ENCODE data around the gene TMEM231.

- no peak for TF ChIP-seq EZH2 (optimal IDR thresholded peaks at IDR 0.05; ENCODE audit: low read depth, low read length)
- no peak for TF ChIP-seq CTCF (IDR thresholded peaks at IDR 0.05; ENCODE audit: low read length)
- TF ChIP-seq EZH2phosphoT487 (IDR thresholded peaks at IDR 0.05; ENCODE audit: low read length): no peak
Observed at GRCh38 chr16:75519175-75519574, 36.9 kb downstream of the TMEM231 start.
